HG03575 (cell line): ENCODE data around the gene SLC25A30.
"Not testable (repeated sequence)": the region's sequence is repeated elsewhere in the genome, so short reads cannot be mapped to it uniquely, and the experiment has no call there.

Experiments used
- ATAC-seq: cut with Tn5 transposase; IDR thresholded peaks from one replicate; pipeline ENCODE4 v1.9.1; 2021; ENCODE audit not compliant: unreplicated experiment, insufficient number of reproducible peaks, low FRiP score; ENCODE audit errors: extremely low read depth

Gene SLC25A30

GRCh38 chr13:45401314-45401713, 16.9 kb downstream of the SLC25A30 start:
- no peak for ATAC-seq

- ATAC-seq, result no peak
These were observed 19.3 kb downstream of the SLC25A30 start for GRCh38 chr13:45398877-45399276.

GRCh38 chr13:45396533-45397095, 21.6 kb downstream of the SLC25A30 start:
- no peak for ATAC-seq

- no peak for ATAC-seq
These were observed 24.1 kb downstream of the SLC25A30 start for GRCh38 chr13:45393941-45394570.

- no peak for ATAC-seq
These were observed 25.4 kb downstream of the SLC25A30 start for GRCh38 chr13:45392811-45393210.

- no peak for ATAC-seq
These were observed 26.2 kb downstream of the SLC25A30 start for GRCh38 chr13:45391926-45392325.

GRCh38 chr13:45391128-45391527, 27.0 kb downstream of the SLC25A30 start:
- not testable (repeated sequence) for ATAC-seq

- ATAC-seq, result not testable (repeated sequence)
These were observed 27.8 kb downstream of the SLC25A30 start for GRCh38 chr13:45390348-45390747.

GRCh38 chr13:45388664-45389063, 29.5 kb downstream of the SLC25A30 start:
- ATAC-seq, result no peak

- not testable (repeated sequence) for ATAC-seq
These were observed 31.1 kb downstream of the SLC25A30 start for GRCh38 chr13:45386892-45387575.

GRCh38 chr13:45385907-45386553, 32.1 kb downstream of the SLC25A30 start:
- ATAC-seq, result no peak

GRCh38 chr13:45385320-45385719, 32.9 kb downstream of the SLC25A30 start:
- ATAC-seq, result no peak

- no peak for ATAC-seq
These were observed 33.5 kb downstream of the SLC25A30 start for GRCh38 chr13:45384474-45385174.

- ATAC-seq, result not testable (repeated sequence)
These were observed 35.4 kb downstream of the SLC25A30 start for GRCh38 chr13:45382739-45383138.

- ATAC-seq, result no peak
These were observed 37.0 kb downstream of the SLC25A30 start for GRCh38 chr13:45381196-45381595.

- not testable (repeated sequence) for ATAC-seq
These were observed 37.5 kb downstream of the SLC25A30 start for GRCh38 chr13:45380708-45381107.

- ATAC-seq, result not testable (repeated sequence)
These were observed 38.7 kb downstream of the SLC25A30 start for GRCh38 chr13:45379516-45379915.

GRCh38 chr13:45378786-45379185, 39.4 kb downstream of the SLC25A30 start:
- not testable (repeated sequence) for ATAC-seq

- not testable (repeated sequence) for ATAC-seq
These were observed 40.9 kb downstream of the SLC25A30 start for GRCh38 chr13:45377314-45377713.
